HG02571 (cell line): ENCODE results near the gene CEP19.
A peak's percentile ranks its signal among the peaks of the same experiment; 100 is the strongest.
"Not testable (repeated sequence)": the region's sequence is repeated elsewhere in the genome, so short reads cannot be mapped to it uniquely, and the experiment has no call there.

Experiments
- ATAC-seq: cut with Tn5 transposase; IDR thresholded peaks from one replicate; pipeline ENCODE4 v1.9.1; 2021; ENCODE audit warnings: mild to moderate bottlenecking, moderate library complexity; ENCODE audit not compliant: unreplicated experiment

CEP19 gene, protein sequence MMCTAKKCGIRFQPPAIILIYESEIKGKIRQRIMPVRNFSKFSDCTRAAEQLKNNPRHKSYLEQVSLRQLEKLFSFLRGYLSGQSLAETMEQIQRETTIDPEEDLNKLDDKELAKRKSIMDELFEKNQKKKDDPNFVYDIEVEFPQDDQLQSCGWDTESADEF

DNA sequence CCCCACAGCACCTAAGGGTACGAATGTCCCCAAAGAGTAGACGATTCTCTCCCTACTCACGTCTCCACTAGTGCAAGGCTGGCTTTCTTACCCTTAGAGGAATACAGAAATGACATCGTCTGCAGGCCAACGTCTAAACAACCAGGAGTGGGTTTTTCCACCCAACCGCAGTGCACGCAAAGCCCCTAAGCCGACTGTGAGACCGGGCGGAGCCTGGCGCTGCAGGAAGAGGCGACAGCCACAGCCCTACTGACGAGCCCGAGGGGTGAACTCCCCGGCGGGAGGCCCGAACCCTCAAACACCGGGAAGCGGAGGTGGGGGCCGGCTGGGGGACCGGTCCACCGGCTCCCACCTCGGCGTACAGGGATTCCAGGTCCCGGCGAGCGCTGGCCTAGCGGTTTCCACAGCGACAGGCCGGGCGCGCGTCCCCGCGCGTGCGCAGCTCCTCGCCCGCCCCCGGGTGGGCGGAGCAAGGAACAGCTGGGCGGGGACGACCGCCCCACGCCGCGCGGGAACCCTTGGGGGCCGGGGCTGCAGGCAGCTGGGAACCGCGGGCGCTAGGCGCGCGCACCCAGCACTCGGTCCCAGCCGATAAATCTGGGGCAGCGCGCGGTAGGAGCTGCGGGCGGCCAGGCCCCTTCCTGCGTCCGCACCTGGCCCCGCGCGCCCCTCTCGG, at the start of gene CEP19, which contains the start of gene PIGX:
Gene CEP19, minus strand, starts transcription at position 413 of the 676 bp plus-strand sequence. CDS start 3,593 bp downstream, outside the sequence.
Gene PIGX, plus strand, starts transcription at position 540 of the 676 bp plus-strand sequence.
- ATAC-seq: peak; percentile 71

DNA sequence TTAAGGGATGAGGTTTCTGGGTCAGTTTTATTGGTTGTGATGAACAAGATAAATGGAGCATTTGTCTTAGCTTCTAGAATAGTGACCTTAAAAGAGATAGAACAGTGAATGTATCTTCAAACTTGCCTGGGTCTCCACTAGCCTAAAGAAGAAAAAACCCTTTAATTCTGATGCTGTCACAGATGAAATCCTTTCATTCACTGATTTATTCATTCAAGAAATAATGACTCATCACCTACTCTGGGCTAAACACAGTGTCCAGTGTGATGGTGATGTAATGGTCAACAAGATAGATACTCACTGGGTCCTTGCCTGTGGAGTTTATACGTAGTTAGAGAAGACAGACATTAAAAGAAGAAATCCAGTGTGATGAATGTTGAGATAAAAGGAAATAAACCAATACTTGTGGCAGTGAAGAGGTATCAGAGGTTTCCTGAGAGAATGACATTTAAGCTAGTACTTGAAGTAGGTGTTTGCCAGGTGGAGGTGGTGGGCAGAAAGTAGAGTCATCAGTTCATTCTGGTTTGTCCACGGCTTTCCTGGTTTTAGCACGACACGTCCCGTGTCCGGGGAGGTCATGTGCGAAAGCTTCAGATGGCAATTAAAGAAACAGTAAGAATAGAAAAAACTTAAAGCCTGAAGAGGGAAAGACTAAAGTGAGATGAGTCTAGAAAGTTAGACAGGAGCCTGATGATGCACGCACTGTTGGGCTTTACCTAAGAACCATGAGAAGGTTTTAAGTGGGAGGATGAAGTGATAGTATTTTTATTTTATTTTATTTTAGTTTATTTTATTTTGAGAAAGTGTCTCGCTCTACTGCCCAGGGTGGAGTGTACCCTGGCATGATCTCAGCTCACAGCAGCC, 46.1 kb upstream of the CEP19 start:
- no peak for ATAC-seq

DNA sequence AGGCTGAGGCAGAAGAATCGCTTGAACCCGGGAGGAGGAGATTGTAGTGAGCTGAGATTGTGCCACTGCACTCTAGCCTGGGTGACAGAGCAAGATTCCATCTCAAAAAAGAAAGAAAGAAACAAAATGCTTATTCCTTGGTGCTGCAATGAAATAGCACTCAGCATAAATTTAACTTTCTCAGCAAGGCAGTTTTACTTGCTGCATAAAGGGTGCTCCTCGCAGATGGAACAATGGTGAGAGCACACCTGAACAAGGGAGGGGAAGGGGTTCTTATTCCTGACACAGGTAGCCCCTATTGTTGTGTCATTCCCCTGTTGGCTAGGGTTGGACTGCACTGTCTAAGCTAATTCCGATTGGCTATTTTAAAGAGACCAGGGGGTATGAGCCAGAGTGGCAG, 44.7 kb upstream of the CEP19 start:
- ATAC-seq: no peak

DNA sequence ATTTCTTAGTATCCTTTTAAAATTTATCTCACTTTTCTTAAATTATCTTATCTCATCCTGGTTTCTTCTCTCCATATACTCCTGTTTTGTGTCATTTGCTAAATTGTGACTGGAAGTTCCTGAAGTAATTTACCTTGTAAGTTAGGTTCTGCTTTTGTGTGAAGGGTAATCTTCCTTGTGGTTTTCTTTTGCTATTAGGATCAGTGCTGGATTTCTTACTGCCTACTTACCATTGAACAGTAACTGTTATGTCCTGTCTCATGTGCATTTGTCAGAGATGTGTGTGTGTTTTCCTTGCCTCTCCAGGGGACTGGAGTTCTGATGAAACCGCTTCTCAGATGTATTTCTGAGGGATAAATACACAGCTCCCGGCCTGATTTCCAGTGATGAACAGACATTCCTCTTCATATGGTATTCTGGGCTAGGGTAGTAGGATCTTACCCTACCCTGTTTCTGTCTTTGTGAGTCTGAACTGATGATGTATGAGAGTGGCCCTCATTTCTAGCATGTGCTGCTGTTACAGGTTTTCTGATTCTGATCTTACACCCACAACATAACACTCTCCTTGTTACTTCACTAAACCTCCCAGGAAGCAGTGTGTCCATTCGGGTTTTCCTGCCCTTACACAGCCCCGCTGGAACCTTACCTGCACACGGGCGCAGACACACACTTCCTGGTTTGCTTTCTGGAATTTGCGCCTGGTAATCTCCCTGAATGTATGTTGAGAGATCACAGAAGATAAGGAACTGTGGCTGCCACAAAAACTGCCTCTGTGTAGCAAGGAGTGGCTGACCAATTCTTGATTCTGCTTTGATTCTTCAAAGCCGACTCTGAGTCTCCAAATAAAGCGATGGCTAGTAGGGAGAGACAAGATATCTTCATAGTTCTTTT, 42.3 kb upstream of the CEP19 start:
- no peak for ATAC-seq

DNA sequence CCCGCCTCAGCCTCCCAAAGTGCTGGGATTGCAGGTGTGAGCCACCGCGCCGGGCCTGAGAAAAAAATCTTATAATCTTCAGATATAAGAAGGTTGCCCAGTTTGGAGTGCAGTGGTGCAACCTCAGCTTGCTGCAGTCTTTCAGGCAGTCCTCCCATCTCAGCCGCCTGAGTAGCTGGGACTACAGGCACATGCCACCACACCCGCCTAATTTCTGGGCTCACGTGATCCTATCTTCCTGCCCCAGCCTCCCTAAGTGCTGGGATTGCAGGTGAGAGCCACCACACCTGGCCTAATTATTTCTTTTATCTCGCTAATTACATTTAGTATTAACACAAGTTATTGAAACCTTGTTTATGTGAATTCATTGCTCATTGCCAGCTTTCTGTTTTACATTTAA, 41.2 kb upstream of the CEP19 start:
- ATAC-seq: no peak

DNA sequence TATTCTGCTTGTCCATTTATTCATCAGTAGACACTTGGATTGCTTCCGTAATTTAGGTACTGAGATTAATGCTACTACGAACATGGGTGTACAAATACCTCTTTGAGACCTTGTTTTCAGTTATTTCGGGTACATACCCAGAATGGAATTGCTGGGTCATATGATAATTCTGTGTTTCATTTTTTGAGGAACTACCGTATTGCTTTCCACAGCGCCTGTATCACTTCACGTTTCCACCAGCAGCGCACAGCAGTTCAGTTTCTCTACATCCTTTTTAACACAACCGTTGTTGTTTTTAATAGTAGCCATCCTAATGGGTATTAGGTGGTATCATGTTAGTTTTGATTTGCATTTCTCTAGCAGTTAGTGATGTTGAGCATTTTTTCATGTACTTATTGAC, 37.1 kb upstream of the CEP19 start:
- no peak for ATAC-seq

DNA sequence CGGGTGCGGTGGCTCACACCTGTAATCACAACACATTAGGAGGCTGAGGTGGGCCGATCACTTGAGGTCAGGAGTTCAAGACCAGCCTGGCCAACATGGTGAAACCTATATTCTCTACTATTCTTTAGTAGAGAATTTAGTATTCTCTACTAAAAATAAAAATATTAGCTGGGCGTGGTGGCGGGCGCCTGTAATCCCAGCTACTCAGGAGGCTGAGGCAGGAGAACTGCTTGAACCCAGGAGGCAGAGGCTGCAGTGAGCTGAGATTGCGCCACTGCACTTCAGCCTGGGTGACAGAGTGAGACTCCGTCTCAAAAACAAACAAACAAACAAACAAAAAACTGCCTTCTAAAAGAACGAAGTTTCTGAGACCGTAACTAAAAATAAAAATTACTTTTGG, 31.5 kb upstream of the CEP19 start:
- ATAC-seq: not testable (repeated sequence)

DNA sequence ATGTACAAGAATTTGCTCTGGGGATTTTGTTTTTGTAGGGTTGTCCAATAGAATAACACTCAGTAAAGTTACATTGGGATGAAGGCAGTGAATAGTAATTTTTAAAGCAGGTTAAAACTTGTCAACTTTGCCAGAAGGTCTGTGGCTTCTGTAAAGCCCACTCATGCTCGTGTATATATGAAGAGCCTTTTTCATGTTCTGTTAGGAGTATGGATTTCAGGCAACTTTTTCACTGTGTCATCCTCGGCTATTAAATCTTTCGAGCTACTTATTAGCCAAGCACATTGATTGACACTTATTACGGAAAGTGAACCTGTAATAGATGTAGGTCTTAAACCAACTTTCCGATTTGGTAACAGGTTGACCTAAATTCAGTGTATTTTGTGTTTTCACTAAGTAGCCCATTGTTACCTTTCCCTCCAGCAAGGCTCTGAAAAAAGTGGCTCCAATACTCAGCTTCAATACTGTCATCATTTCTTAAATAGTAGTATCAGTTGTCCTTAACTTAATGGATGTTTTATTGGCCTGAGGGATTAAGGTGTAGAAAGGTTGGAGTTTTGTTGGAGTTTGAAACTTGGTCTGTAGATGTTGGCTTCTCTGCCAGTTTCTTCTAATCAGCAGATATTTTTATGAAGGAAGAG, 29.3 kb upstream of the CEP19 start:
- no peak for ATAC-seq

DNA sequence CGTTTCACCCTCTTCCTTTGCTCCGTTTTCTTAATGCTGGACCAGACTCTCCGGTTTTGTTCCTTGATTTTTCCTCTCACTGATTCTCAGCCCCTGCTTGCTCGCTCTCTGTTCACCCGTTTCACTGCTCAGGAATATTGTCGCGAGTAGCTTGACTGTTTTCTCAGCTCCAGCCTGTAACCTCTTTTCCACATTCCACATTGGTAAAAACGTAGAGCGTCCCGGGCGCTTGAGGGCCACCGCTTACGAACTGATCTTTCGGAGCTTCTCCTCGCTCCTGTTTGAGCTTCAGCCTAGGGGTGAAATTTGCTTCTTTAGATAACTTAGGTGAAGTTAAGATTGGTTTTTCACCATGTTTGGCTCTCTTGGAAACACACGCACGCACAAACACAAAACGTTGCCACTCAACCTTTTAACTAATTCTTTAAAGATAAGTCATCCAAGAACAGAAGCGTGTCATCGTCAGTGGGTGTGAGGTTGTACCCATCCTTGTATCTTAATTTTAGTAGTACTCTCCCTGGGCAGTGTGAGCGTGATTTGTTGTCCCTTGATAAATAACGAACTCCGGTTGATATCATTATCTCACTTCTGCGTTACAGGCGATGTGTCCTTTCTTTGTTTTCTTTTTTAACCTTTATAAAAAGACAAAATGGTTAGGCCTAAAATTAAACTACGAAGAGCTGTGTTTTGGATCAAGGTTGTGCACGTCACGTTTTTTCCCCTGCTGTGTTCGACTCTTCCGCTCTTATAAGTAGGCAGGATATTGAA, 28.6 kb upstream of the CEP19 start:
- ATAC-seq: peak; percentile 7

DNA sequence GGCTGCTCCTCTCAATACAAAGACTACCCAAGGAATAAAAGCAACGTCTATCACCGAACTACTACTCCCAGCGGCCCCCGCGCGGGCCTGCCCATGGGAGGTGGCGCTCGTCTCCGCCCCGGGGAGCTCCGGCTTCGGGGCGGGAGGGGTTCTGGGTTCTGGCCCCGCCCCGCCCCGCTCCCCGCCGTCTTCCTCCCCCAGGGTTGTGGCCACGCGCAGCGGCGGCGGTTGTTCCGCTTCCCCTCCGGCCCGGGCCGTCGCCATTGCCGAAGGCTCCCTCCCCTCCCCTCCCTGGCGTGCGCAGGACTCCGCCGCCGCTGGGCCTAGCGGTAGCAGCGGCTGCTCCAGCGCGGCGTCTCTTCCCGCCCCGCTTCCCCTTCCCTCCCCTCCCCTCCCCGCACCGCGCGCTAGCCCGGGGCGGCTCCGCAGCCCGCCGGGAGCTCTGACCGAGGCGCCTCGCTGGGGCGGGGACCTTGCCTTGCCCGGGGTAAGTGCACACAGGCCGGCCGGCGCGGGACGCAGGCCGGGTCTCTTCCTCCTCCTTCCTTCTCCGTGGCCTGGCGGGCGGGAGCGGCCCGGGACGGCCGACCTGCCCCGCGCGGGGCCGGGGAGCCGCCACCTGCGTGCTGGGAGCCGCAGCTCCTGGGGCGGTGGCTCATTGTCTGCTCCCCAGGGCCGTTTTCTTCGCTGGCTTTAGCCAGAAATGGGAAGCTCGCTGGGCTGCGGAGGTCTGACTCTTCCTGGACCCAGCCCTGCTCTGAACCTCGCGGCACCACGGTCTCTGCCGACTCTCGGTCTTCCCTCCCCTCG, 27.8 kb upstream of the CEP19 start, which contains the start of gene PAK2:
Gene PAK2, plus strand, starts transcription at position 187 of the 810 bp plus-strand sequence. CDS start 42,790 bp downstream, outside the sequence.
- ATAC-seq: peak; percentile 86

DNA sequence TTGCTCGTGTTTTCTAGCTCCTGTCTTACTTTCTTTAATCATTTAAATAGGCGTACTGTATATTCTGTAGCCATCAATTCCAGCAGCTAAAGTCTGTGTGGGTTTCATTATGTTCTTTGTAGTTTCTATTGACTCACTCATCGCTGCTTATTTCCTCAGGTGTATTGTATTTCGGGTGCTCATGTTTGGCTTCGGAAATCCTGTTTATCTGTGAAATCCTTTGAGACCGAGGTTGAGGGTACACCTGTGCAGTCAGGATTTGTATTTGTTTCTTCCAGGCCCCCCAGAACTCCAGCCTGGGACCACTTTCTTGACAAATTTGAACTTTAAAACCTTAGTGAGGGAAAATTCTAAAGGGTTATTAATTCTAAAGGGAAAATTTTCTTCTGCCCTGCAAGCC, 25.6 kb upstream of the CEP19 start:
- no peak for ATAC-seq

DNA sequence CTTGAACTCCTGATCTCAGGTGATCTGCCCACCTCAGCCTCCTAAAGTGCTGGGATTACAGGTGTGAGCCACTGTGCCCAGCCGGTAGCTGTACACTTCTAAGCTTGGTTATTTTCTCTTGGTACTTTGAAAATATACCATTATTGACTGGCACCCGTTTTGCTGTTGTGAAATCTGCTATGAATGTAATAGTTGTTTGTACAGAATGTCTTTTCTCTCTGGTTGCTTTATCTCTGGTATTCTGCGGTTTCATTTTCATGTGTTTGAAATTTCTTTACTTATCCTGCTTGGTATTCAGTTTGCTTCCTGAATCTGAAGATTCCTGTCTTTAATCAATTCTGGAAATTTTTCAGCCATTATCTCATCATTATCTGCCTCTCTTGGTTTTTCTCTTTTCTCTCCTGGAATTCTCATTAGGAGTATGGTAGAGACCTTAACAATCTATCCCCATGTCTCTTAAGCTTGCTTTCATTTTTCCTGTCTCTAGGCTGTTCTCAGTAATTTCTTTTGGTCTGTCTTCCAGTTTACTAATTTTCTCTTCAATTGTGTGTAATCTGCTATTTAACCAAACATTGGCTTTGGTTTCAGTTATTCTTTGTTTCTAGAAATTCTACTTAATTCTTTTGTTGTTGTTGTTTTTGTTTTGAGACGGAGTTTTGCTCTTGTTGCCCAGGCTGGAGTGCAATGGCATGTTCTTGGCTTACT, 24.8 kb upstream of the CEP19 start:
- no peak for ATAC-seq

DNA sequence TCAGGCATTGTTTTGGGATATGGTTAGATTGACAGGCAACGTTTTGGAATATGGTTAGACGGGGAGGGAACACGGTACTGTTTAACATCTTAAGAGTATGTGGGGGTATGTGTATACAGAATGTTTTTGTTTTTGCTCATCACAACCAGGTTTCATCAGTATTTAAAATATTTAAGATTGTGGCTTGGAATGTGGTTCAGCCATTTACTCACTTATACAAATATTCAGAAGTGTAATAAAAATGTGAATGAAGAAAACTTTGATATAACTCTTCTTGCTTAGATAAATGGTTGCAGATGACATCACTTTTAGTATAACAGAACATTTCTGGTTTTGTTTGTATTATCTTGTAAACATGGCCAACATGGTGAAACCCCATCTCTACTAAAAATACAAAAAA, 23.7 kb upstream of the CEP19 start:
- ATAC-seq: no peak

DNA sequence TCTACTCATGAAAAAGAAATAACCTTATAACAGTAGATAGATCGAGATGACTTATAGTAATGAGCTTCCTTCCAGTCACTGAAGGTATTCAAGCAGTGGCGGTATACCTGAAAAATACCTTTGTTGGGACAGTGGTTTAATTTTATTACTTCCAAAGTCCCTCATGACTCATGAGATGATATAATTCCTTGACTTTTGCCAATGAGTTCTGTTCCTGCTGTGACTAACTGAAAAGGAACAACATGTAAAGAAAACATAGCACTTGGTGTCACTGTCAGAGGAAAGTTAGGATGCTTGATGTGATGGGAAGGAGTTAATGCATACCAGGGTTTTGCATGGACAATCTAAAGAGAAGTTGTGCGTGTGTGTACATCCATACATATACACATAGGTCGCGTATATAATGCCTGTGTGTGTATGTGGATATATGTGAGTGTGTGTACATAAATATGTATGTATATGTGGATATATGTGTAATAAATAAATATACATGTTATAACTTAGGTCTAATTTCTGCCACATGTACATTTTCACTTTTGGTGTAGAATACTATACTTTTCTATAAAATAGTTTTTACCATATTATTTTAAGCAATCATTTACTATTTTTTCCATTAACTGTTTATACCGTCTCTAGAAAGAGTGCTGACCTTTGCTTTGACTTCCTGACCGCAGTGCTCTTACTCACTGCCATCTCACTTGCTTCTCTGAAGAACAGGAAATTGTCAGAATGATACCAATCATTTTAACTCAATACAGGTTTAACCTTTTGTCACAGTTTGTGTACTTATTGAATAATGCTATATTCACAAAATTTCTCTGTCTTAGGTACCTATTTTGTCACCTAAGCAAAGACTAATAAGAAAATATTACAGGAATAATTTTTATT, 15.0 kb upstream of the CEP19 start:
- ATAC-seq: no peak

DNA sequence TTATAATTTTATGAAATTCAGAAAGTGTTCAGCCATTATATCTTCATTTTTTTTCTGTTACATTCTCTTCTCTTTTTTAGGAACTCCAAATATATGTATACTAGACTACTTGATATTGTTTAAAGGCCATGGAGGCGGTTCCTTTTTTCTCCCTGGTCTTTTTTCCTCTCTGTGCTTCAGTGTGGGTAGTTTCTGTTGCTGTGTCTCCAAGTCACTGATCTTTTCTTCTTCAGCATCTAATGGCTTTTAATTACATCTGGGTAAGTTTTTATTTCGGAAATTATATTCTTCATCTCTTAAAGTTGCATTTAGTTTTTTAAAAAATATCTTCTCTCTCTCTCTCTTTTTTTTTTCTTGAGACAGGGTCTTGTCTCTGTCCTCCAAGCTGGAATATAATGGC, 9.0 kb upstream of the CEP19 start:
- ATAC-seq: no peak

DNA sequence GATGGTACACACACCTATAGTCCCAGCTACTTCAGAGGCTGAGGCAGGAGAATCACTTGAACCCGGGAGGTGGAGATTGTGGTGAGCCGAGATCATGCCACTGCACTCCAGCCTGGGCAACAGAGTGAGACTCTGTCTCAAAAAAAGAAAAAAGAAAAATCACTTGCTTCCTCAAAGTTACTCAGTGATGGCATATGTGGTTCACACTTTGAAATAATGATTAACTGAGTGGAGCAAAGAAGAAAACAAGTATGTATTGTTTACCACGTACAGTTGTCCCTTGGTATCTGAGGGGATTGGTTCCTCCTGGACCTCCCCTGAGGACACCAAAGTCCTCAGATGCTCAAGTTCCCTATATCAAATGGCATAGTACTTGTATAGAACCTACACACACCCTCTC, 5.1 kb upstream of the CEP19 start:
- not testable (repeated sequence) for ATAC-seq
